Measurements from ENCODE around the gene C5orf58. TPM values are rescaled to one million over a fixed set of nuclear protein-coding genes. Genes with fewer than 3 reads are reported as not detected.

Gene C5orf58
- polyA plus RNA-seq, 1 donor from 2014 or later: not detected

DNA sequence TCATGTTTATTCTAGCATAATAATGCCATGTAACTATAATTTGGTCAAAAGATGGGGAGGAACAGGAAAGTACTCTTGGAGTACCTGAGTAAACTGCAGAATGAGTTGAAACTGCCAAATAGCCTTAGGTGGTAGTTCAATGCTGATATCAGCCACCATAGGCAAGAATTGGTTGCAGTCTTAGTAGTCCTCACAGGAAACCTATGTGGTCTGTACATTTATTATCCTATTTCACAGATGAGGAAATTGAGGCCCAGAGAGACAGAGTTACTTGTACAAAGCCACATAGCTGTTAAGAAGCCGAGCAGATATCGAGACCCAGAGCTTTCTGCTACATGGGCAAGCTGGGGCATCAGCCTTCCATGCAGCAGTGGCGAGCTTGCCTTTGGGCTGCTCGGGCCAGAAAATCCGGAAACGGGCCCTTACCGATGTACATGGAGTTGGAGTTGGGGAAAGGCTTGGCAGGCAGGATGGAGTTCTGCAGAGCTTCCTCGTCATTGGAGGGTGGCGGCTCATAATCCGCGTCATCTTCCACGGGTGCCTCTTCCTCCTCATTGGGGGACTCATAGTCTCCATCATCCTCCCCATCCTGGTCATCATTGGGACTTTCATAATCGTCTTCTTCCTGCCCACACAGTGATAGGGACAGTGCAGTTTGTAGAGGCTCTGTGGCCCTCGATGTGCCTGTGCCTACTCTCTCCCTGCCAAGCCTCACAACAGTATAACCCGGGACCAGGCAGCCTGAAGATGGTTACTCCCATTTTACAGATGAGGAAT lies 37.7 kb downstream of the C5orf58 start:
- H3K9me2 ChIP-seq (ENCODE audit: insufficient read depth, low read length): no peaks in the 10 kb centered on the region
- no peak overlapping the region for H2AFZ ChIP-seq (ENCODE audit: low read depth, low read length)
- no peaks in the 10 kb centered on the region for H4K20me1 ChIP-seq (ENCODE audit: insufficient read depth)
- no peaks in the 10 kb centered on the region for H3K27me3 ChIP-seq (ENCODE audit: insufficient read depth, low read depth, low read length)
- H3K36me3 ChIP-seq (ENCODE audit: insufficient read depth, low read length): no peaks in the 10 kb centered on the region
- no peak for TF ChIP-seq TAF1 (IDR thresholded peaks at IDR 0.05; ENCODE audit: low read depth)
- TF ChIP-seq SMC3 (conservative IDR thresholded peaks at IDR 0.05; ENCODE audit: poor library complexity): no peak
- TF ChIP-seq POLR2AphosphoS5 (IDR thresholded peaks at IDR 0.05): no peak
- no peak for TF ChIP-seq EP300 (conservative IDR thresholded peaks at IDR 0.05; ENCODE audit: poor library complexity, severe bottlenecking)
- no peak for TF ChIP-seq MXI1 (conservative IDR thresholded peaks at IDR 0.05; ENCODE audit: poor library complexity, severe bottlenecking)
- TF ChIP-seq, protein P1, sequence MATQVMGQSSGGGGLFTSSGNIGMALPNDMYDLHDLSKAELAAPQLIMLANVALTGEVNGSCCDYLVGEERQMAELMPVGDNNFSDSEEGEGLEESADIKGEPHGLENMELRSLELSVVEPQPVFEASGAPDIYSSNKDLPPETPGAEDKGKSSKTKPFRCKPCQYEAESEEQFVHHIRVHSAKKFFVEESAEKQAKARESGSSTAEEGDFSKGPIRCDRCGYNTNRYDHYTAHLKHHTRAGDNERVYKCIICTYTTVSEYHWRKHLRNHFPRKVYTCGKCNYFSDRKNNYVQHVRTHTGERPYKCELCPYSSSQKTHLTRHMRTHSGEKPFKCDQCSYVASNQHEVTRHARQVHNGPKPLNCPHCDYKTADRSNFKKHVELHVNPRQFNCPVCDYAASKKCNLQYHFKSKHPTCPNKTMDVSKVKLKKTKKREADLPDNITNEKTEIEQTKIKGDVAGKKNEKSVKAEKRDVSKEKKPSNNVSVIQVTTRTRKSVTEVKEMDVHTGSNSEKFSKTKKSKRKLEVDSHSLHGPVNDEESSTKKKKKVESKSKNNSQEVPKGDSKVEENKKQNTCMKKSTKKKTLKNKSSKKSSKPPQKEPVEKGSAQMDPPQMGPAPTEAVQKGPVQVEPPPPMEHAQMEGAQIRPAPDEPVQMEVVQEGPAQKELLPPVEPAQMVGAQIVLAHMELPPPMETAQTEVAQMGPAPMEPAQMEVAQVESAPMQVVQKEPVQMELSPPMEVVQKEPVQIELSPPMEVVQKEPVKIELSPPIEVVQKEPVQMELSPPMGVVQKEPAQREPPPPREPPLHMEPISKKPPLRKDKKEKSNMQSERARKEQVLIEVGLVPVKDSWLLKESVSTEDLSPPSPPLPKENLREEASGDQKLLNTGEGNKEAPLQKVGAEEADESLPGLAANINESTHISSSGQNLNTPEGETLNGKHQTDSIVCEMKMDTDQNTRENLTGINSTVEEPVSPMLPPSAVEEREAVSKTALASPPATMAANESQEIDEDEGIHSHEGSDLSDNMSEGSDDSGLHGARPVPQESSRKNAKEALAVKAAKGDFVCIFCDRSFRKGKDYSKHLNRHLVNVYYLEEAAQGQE (IDR thresholded peaks at IDR 0.05; ENCODE audit: borderline replicate concordance): no peak
- no peak overlapping the region for H3K27ac ChIP-seq (ENCODE audit: low read length)
- no peak overlapping the region for H3K4me3 ChIP-seq (ENCODE audit: low read length)
- no peak overlapping the region for H3K9ac ChIP-seq (ENCODE audit: low read length)
- H3K4me2 ChIP-seq (ENCODE audit: low read length): no peak overlapping the region
- no peaks in the 10 kb centered on the region for H3K79me2 ChIP-seq (replicated peaks; ENCODE audit: insufficient read depth, low read length)
- H3F3A ChIP-seq (ENCODE audit: insufficient read depth, low read length, poor library complexity, severe bottlenecking): no peaks in the 10 kb centered on the region
- no peaks in the 10 kb centered on the region for H3K9me3 ChIP-seq (ENCODE audit: low read length)

DNA sequence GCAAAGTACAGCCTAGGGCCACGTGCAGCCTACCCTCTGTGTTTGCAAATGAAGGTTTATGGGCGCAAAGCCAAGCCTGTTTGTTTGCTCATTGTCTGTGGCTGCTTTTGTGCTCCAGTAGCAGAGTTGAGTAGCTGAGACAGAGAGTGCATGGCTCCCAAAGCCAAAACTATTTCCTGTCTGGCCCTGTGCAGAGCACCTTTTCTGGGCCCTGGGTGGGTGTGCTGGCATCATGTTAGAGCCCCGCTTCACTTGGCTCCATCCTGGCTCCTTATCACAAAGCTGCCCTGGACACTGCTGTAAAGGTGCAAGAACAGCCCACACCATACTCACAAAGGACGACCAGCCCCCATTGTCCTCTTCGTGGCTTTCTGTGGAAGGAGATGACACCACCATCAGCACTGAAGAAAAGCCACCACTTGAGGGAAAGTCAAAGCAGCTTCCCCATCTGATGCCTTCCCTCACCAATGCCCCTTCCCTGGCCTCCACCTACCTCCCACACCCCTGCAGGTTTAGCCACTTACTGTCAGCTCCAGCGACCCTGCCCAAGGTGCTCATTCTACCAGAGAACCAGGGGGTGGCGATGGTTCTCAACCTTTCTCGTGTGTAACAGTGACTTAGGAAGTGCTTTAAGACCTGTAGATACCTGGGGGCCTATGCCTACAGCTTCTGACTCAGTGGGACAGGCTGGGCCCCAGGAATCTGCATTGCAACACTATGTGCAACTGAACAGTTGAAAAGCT lies 41.4 kb downstream of the C5orf58 start:
- H3K9me3 ChIP-seq (ENCODE audit: low read length): no peaks in the 10 kb centered on the region
- H3K4me2 ChIP-seq (ENCODE audit: low read length): no peak overlapping the region
- no peaks in the 10 kb centered on the region for H3F3A ChIP-seq (ENCODE audit: insufficient read depth, low read length, poor library complexity, severe bottlenecking)
- H3K27me3 ChIP-seq (ENCODE audit: insufficient read depth, low read depth, low read length): no peaks in the 10 kb centered on the region
- no peak overlapping the region for H3K27ac ChIP-seq (ENCODE audit: low read length)
- H3K9me2 ChIP-seq (ENCODE audit: insufficient read depth, low read length): no peaks in the 10 kb centered on the region
- H4K20me1 ChIP-seq (ENCODE audit: insufficient read depth): no peaks in the 10 kb centered on the region
- H3K79me2 ChIP-seq (replicated peaks; ENCODE audit: insufficient read depth, low read length): no peaks in the 10 kb centered on the region
- no peak overlapping the region for H3K4me3 ChIP-seq (ENCODE audit: low read length)
- TF ChIP-seq SMC3 (conservative IDR thresholded peaks at IDR 0.05; ENCODE audit: poor library complexity): no peak
- no peak for TF ChIP-seq EZH2 (IDR thresholded peaks at IDR 0.05; ENCODE audit: borderline replicate concordance, insufficient read depth, low read length, poor library complexity, severe bottlenecking)
- no peak for TF ChIP-seq MXI1 (conservative IDR thresholded peaks at IDR 0.05; ENCODE audit: poor library complexity, severe bottlenecking)
- no peak for TF ChIP-seq POLR2AphosphoS5 (IDR thresholded peaks at IDR 0.05)
- TF ChIP-seq EP300 (conservative IDR thresholded peaks at IDR 0.05; ENCODE audit: poor library complexity, severe bottlenecking): no peak
- TF ChIP-seq TAF1 (IDR thresholded peaks at IDR 0.05; ENCODE audit: low read depth): no peak
- TF ChIP-seq, protein P2, sequence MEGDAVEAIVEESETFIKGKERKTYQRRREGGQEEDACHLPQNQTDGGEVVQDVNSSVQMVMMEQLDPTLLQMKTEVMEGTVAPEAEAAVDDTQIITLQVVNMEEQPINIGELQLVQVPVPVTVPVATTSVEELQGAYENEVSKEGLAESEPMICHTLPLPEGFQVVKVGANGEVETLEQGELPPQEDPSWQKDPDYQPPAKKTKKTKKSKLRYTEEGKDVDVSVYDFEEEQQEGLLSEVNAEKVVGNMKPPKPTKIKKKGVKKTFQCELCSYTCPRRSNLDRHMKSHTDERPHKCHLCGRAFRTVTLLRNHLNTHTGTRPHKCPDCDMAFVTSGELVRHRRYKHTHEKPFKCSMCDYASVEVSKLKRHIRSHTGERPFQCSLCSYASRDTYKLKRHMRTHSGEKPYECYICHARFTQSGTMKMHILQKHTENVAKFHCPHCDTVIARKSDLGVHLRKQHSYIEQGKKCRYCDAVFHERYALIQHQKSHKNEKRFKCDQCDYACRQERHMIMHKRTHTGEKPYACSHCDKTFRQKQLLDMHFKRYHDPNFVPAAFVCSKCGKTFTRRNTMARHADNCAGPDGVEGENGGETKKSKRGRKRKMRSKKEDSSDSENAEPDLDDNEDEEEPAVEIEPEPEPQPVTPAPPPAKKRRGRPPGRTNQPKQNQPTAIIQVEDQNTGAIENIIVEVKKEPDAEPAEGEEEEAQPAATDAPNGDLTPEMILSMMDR (IDR thresholded peaks at IDR 0.05; ENCODE audit: poor library complexity, severe bottlenecking): no peak
- no peak for TF ChIP-seq RAD21 (conservative IDR thresholded peaks at IDR 0.05)
- TF ChIP-seq, protein P1 (IDR thresholded peaks at IDR 0.05; ENCODE audit: borderline replicate concordance): no peak
- H3K36me3 ChIP-seq (ENCODE audit: insufficient read depth, low read length): no peaks in the 10 kb centered on the region
- no peak overlapping the region for H3K9ac ChIP-seq (ENCODE audit: low read length)
- no peak overlapping the region for H2AFZ ChIP-seq (ENCODE audit: low read depth, low read length)
